HG03103 (cell line): ENCODE measurements around the gene IFNL3.

ENCODE experiments used
- ATAC-seq: cut with Tn5 transposase; IDR thresholded peaks from one replicate; pipeline ENCODE4 v1.9.1; 2021; ENCODE audit warnings: low read depth; ENCODE audit not compliant: unreplicated experiment

Gene IFNL3

GRCh38 chr19:39194832-39195542, 49.8 kb downstream of the IFNL3 start:
- no peak for ATAC-seq

- ATAC-seq, result no peak
Measured at GRCh38 chr19:39193803-39194202, 51.0 kb downstream of the IFNL3 start.
